Measurements from ENCODE around the gene PRRC2A.

The PRRC2A gene

GRCh38 chr6:31630177-31630934 lies 9.8 kb downstream of the PRRC2A start:
- Mint-ChIP-seq H3K4me1 (peaks cover 42% of the 10 kb centered on the region), H3K27ac (peak overlapping the region in 1 of 2 donors; percentile 14), H3K4me3 (no peak overlapping the region), H3K9me3 (no peaks in the 10 kb centered on the region), H3K27me3 (no peaks in the 10 kb centered on the region)
- ATAC-seq (no peak), DNase-seq (no peak)

- H3K27me3 Mint-ChIP-seq = no peaks in the 10 kb centered on the region
- ATAC-seq (no peak), DNase-seq (no peak)
- peak overlapping the region in 1 of 2 donors; percentile 81 for H3K27ac Mint-ChIP-seq
- H3K9me3 Mint-ChIP-seq = no peaks in the 10 kb centered on the region
- peaks cover 37% of the 10 kb centered on the region for H3K4me1 Mint-ChIP-seq
- H3K4me3 Mint-ChIP-seq = no peak overlapping the region
Measured at GRCh38 chr6:31631209-31631608, 10.7 kb downstream of the PRRC2A start.

DNA sequence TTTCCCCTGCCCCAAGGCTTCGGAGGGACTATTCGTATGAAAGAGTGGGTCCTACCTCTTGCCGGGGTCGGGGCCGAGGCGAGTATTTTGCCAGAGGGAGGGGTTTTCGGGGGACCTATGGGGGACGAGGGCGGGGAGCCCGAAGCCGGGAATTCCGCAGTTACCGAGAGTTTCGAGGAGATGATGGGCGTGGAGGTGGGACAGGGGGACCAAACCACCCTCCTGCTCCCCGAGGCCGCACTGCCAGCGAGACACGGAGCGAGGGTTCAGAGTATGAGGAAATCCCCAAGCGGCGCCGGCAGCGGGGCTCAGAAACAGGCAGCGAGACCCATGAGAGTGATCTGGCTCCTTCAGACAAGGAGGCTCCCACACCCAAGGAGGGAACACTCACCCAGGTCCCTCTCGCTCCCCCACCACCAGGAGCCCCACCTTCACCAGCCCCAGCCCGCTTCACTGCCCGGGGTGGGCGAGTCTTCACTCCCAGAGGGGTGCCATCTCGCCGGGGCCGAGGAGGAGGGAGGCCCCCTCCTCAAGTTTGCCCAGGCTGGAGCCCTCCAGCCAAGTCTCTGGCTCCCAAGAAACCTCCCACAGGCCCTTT lies 11.3 kb downstream of the PRRC2A start:
- Mint-ChIP-seq H3K4me1 (peaks cover 34% of the 10 kb centered on the region), H3K4me3 (no peak overlapping the region), H3K27me3 (no peaks in the 10 kb centered on the region), H3K9me3 (no peaks in the 10 kb centered on the region), H3K27ac (peak overlapping the region in 1 of 2 donors; percentile 42)
- DNase-seq (no peak), ATAC-seq (peak; percentile 26)

- DNase-seq (no peak), ATAC-seq (peak; percentile 11)
- H3K27me3 Mint-ChIP-seq = no peaks in the 10 kb centered on the region
- H3K27ac Mint-ChIP-seq = peak overlapping the region; percentile 48 to 69
- H3K9me3 Mint-ChIP-seq = no peaks in the 10 kb centered on the region
- H3K4me3 Mint-ChIP-seq = no peak overlapping the region
- peaks cover 33% of the 10 kb centered on the region for H3K4me1 Mint-ChIP-seq
Measured at GRCh38 chr6:31632279-31632946, 11.9 kb downstream of the PRRC2A start.

DNA sequence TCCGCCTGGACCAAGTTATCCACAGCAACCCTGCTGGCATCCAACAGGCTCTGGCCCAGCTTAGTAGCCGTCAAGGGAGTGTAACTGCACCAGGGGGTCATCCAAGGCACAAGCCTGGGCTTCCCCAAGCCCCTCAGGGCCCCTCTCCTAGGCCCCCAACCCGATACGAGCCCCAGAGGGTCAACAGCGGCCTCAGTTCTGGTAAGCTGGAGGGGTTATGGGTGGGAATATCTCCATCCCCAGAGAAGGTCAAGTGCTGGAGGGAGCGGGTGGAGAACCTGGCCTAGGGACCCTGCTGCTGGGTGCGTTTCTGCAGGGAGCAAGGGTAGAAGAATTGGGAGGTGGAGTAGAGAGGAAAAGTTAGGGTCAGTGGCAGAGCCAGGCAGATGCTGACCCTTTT lies 12.9 kb downstream of the PRRC2A start:
- H3K27me3 Mint-ChIP-seq = no peaks in the 10 kb centered on the region
- DNase-seq (no peak), ATAC-seq (no peak)
- H3K27ac Mint-ChIP-seq = peak overlapping the region; percentile 27 to 28
- H3K4me3 Mint-ChIP-seq = no peak overlapping the region
- H3K9me3 Mint-ChIP-seq = no peaks in the 10 kb centered on the region
- peaks cover 29% of the 10 kb centered on the region for H3K4me1 Mint-ChIP-seq

DNA sequence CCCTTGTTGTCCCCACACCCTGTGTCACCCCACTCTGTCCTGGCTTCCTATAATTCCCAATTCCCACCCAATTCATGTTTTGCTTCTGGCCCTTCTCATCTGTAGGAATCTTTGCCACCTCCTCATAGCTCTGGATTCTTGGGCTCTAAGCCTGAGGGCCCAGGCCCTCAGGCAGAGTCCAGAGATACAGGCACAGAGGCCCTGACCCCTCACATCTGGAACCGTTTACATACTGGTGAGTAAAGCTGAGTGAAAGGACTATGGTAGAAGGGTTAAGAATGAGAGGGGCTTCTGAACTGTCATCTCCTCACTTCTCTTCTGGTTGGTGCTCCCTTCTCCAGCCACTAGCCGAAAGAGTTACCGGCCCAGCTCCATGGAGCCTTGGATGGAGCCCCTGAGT lies 13.6 kb downstream of the PRRC2A start:
- Mint-ChIP-seq H3K4me1 (peaks cover 34% of the 10 kb centered on the region), H3K9me3 (no peaks in the 10 kb centered on the region), H3K4me3 (no peak overlapping the region), H3K27ac (no peak overlapping the region), H3K27me3 (no peaks in the 10 kb centered on the region)
- DNase-seq = no peak
- no peak for ATAC-seq

- peaks cover 41% of the 10 kb centered on the region for H3K4me1 Mint-ChIP-seq
- no peak for DNase-seq
- no peak for ATAC-seq
- peak overlapping the region; percentile 54 to 75 for H3K27ac Mint-ChIP-seq
- H3K4me3 Mint-ChIP-seq = no peak overlapping the region
- H3K27me3 Mint-ChIP-seq = no peaks in the 10 kb centered on the region
- no peaks in the 10 kb centered on the region for H3K9me3 Mint-ChIP-seq
Measured at GRCh38 chr6:31634969-31635575, 14.6 kb downstream of the PRRC2A start.

DNA sequence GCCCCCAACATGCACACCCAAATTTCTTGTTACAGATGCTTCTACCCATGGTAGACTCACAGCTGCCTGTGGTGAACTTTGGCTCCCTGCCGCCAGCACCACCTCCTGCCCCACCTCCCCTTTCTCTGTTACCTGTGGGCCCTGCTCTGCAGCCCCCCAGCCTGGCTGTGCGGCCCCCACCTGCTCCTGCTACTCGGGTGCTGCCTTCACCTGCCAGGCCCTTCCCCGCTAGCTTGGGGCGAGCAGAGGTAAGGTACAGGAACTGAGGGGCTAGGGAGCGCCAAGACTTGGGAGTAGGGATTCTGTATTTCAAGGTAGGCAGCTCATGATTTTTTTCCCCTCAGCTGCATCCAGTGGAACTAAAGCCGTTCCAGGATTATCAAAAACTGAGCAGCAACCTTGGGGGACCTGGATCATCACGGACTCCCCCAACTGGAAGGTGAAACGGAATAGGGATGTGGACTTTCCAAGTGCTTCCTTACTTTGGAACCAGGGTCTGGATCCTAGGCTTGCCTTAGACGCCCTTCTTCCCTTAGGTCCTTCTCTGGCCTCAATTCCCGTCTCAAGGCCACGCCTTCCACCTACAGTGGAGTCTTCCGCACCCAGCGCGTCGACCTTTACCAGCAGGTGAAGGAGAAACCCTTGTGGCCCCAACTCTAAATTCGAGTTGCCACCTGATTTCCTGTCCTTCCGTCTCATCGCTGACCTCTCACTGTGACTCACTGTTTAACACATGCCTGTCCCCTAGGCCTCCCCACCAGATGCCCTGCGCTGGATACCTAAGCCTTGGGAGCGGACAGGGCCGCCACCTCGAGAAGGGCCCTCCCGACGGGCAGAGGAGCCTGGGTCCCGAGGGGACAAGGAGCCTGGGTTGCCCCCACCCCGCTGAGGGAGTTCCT lies 16.4 kb downstream of the PRRC2A start:
- Mint-ChIP-seq H3K27me3 (no peaks in the 10 kb centered on the region), H3K4me3 (peak overlapping the region in 1 of 2 donors; percentile 24), H3K4me1 (peaks cover 37% of the 10 kb centered on the region), H3K9me3 (no peaks in the 10 kb centered on the region), H3K27ac (peak overlapping the region in 1 of 2 donors; percentile 89)
- ATAC-seq (no peak), DNase-seq (no peak)

- no peak for DNase-seq
- peak overlapping the region; percentile 3 to 27 for H3K27ac Mint-ChIP-seq
- no peaks in the 10 kb centered on the region for H3K27me3 Mint-ChIP-seq
- H3K4me1 Mint-ChIP-seq = peaks cover 24% of the 10 kb centered on the region
- ATAC-seq = no peak
- H3K4me3 Mint-ChIP-seq = no peak overlapping the region
- H3K9me3 Mint-ChIP-seq = no peaks in the 10 kb centered on the region
Measured at GRCh38 chr6:31639043-31639442, 18.5 kb downstream of the PRRC2A start.

GRCh38 chr6:31639449-31639861 lies 18.9 kb downstream of the PRRC2A start:
- Mint-ChIP-seq H3K4me1 (peaks cover 21% of the 10 kb centered on the region), H3K27me3 (no peaks in the 10 kb centered on the region), H3K4me3 (no peak overlapping the region), H3K27ac (peak overlapping the region; percentile 14 to 61), H3K9me3 (no peaks in the 10 kb centered on the region)
- DNase-seq (no peak), ATAC-seq (peak; percentile 38)

DNA sequence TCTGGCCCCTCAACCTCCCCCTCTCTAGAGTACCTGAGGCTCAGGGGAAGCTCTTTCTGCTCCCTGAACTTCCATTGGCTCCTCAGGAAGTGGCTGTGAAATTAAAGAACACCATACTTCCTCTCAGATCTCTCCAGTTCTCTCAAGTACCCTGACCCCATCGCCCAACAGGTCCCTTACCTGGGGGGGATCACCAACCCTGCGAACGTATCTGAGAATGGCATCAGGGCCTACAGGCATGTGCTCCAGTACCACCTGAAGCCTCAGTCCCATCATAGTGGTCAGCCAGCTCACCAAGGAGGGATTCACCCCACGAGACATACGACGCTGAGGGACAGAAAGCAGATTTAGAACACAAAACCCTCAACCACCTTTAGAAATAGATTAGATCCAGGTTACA lies 20.1 kb downstream of the PRRC2A start:
- ATAC-seq (no peak), DNase-seq (no peak)
- Mint-ChIP-seq H3K27ac (no peak overlapping the region), H3K9me3 (no peaks in the 10 kb centered on the region), H3K4me1 (peaks cover 27% of the 10 kb centered on the region), H3K27me3 (no peaks in the 10 kb centered on the region), H3K4me3 (no peak overlapping the region)

DNA sequence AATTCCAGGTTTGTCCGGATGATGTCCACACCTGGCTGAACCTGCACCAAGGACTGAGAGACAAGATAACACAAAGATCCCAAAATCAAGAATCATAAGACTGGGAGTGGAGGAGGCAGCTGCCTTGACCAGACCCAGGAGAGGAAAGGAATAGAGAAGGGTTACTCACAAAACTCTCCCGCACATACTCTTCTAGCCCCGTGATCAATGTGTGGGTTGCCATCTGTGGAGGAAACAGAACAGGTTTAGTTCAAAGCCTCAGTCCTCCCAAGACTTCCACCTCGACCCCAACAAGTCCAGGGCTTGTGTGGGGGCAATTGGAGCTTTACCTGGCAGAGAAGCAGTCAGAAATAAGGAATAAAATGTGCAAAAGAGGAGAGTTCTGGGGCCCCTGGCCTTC lies 20.9 kb downstream of the PRRC2A start:
- no peaks in the 10 kb centered on the region for H3K27me3 Mint-ChIP-seq
- H3K9me3 Mint-ChIP-seq = no peaks in the 10 kb centered on the region
- DNase-seq (no peak), ATAC-seq (no peak)
- peaks cover 27% of the 10 kb centered on the region for H3K4me1 Mint-ChIP-seq
- no peak overlapping the region for H3K4me3 Mint-ChIP-seq
- H3K27ac Mint-ChIP-seq = no peak overlapping the region

GRCh38 chr6:31642798-31643570 lies 22.5 kb downstream of the PRRC2A start:
- H3K27me3 Mint-ChIP-seq = no peaks in the 10 kb centered on the region
- ATAC-seq (no peak), DNase-seq (no peak)
- peak overlapping the region in 1 of 2 donors; percentile 67 for H3K27ac Mint-ChIP-seq
- H3K9me3 Mint-ChIP-seq = no peaks in the 10 kb centered on the region
- no peak overlapping the region for H3K4me3 Mint-ChIP-seq
- H3K4me1 Mint-ChIP-seq = peaks cover 26% of the 10 kb centered on the region

DNA sequence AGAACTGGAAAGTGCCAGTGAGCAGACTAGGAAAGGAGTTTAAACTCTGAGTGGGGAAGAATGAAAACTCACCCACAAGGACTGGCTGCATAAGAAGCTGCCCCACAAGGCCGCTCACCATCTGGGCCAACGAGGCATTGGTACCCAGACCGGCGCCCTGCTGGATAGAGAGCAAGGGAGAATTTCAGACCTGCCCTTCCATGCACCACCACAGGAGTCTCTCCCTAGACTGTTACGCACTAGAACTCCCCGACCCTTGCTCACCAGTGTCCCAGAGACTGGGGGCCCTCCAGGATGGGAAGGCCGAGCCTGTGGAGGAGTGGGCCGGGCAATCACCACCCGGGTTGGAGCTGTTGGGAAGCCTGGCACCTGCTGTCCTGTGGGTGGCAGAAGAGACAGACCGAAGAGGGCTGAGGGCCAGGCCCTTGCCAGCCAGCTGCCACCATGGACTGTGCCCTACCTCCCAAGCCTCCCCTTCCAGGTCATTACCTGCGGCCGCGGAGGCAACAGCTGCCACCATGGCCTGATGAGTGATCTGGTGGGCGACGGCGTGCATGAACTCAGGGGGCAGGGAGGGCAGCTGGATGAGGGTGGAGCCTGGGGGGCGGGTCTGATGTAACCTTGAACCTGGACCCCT lies 23.4 kb downstream of the PRRC2A start:
- no peak for ATAC-seq
- Mint-ChIP-seq H3K4me3 (no peak overlapping the region), H3K9me3 (no peaks in the 10 kb centered on the region), H3K27me3 (no peaks in the 10 kb centered on the region), H3K4me1 (peaks cover 25% of the 10 kb centered on the region), H3K27ac (peak overlapping the region in 1 of 2 donors; percentile 19)
- no peak for DNase-seq
